Measurements from ENCODE around the gene VWA3B.
"Not testable (repeated sequence)": the region's sequence is repeated elsewhere in the genome, so short reads cannot be mapped to it uniquely, and the experiment has no call there.

The VWA3B gene

DNA sequence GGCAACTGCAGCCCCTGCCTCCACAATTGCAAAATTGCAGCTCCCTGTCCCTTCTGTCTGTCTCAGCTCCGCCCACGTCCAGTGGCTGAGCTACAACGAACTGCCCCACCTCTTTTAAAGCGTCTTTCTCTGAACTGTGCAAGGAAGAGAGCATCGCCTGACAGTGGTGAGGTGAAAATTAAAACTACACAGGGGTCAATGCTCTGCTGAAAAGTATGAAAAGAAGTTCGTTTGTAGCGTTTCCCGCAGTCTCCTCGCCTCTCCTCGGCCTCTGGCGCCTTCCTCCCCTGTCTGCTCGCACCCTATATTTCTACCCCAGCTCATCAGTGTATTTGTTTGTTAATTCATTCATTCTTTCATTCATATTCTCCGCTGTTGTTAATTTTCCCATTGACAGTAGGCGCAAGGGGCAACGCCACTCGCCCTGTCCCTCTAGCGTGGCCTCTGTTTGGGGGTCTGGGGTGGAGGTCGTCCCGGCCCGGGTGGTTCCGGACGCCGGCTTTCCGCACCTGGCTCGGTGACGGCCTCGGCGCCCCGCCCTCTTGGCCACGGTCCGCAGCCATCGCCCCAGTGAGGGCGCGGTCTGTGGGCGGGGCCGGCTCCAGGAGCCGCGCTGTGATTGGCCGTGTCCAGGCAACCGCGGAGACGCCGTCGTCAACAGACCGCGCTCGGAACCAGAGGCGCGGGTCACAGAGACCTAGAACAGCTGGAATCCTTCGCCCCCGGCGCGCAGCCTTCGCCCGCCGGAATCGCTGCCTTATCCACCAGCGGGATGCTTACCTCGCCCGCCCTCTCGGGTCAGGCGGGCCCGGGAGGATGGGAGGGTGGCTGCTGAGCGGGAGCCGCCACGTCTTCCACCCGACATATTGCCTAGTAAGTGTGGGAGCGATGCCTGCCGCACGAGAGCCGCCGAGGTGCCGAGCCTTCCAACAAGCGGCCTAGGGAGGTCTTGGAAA lies at the start of gene VWA3B:
Gene VWA3B, plus strand, starts transcription at position 677 of the 956 bp plus-strand sequence. CDS start 5,926 bp downstream, outside the sequence.
- no peak for DNase-seq (ENCODE audit: low read depth, low spot score)

- no peak for DNase-seq (ENCODE audit: low read depth, low spot score)
Observed at GRCh38 chr2:98037206-98037605, 49.8 kb upstream of the VWA3B start.

GRCh38 chr2:98037666-98038336 lies 49.2 kb upstream of the VWA3B start:
- no peak for DNase-seq (ENCODE audit: low read depth, low spot score)

DNA sequence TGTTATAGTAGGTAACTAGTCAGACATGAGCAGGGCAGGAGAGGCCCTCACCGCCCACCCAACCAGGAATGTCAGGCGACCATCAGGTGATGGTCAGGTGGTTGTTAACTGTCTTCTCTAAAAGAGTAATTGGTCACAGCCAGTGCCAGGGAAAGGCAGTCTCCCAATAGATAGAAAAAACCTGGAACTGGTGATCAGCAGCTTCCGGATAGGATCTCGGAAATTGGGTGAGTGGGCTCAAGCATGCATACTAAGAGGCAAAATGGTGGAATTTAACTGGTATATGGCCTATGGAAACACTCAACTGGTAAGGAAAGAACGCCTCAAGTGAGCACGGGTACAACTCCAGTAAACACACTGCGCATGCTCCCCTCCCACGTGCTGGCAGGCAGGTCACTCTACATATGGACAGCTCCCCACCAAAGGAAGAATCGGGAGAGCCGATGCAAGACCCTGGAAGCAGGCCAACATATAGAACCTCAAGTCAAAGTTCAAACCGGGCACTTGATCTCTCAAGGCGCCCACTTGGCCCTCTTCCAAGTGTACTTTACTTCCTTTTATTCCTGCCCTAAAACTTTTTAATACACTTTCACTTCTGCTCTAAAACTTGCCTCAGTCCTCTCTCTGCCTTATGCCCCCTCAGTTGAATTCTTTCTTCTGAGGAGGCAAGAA lies 47.7 kb upstream of the VWA3B start:
- no peak for DNase-seq (ENCODE audit: low read depth, low spot score)

GRCh38 chr2:98040331-98040939 lies 46.5 kb upstream of the VWA3B start:
- no peak for DNase-seq (ENCODE audit: low read depth, low spot score)

DNA sequence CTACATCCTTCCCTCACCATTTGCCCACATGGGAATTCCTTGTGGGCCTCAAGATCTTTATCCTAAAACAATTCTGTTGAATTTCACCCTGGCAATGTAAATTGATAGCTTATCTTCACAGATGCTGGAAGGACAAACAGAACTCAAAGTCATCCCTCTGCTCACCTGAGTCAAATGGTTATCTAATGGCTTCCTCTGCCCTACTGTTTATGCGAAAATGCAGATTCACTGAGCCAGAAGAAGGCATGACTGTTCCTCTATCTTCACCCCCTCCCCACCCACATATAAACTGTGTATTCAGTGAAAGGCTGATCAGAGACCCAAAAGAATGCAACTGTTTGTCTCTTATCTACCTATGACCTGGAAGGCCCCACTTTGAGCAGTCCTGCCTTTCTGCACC lies 43.9 kb upstream of the VWA3B start:
- DNase-seq (ENCODE audit: low read depth, low spot score) = no peak

DNA sequence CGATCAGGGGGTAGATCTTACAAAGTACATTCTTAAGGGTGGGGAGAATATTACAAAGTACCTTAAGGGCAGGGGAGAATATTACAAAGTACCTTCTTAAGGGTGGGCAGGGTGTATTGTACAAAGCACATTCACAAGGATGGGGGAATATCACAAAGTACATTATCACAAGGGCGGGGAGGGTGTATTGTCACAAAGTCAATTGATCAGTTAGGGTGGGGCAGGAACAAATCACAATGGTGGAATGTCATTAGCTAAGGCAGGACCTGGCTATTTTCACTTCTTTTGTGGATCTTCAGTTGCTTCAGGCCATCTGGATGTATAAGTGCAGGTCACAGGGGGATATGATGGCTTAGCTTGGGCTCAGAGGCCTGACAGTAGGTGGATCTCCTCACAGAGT lies 42.2 kb upstream of the VWA3B start:
- DNase-seq (ENCODE audit: low read depth, low spot score) = not testable (repeated sequence)

DNA sequence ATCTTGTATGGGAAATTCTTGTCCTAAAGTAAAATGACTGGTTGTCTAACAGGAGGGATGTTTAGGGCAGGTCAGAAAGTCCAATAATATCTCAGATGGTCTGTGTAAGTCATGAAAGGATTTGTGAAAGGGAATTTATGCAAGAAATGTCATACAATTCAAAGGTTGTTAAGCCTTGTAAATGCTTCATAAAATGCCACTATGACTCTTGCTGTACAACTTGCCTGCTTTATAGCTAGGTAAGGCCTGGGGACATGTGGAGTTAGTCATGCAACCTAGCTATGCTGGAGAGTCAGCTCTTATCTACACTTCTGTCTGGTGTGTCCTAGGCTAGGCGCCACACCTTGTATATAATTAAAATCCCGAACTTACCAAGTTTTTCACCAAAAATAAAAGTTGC lies 36.9 kb upstream of the VWA3B start:
- no peak for DNase-seq (ENCODE audit: low read depth, low spot score)

DNA sequence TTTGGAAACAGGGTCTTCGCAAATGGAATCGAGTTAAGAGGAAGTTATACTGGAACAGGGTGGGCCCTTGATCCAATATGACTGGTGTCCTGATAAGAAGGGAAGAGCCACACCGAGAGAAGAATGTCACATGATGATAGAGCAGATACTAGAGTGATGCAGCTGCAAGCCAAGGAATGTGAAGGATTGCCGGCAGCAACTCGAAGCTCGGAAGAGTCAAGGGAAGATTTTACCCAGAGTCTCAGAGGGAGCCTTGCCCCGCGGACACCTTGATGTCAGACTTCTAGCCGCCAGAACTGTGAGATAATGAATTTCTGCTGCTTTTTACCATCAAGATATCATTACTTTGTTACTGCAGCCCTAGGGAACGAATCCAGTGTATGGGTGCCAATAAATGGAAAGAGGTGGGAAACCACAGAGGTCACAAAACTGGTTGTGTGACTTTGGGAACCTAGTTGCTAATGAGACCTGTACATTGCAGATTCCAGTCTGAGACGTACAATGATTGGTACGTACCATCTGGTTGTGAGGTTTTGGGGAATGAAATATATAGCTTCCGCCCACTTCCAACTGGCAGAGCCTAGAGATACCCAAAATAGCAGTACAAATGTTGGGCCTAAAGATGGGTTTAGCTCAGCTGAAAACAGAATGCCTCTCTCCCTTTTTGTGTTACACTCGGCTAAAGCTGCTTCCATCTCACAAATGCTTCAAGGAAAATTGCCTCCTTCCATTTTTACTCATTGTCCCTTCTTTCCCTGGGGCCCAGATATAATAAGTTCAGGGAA lies 28.6 kb upstream of the VWA3B start:
- no peak for DNase-seq (ENCODE audit: low read depth, low spot score)

GRCh38 chr2:98060277-98060676 lies 26.7 kb upstream of the VWA3B start:
- DNase-seq (ENCODE audit: low read depth, low spot score) = no peak

GRCh38 chr2:98063291-98063854 lies 23.6 kb upstream of the VWA3B start:
- DNase-seq (ENCODE audit: low read depth, low spot score) = no peak

DNA sequence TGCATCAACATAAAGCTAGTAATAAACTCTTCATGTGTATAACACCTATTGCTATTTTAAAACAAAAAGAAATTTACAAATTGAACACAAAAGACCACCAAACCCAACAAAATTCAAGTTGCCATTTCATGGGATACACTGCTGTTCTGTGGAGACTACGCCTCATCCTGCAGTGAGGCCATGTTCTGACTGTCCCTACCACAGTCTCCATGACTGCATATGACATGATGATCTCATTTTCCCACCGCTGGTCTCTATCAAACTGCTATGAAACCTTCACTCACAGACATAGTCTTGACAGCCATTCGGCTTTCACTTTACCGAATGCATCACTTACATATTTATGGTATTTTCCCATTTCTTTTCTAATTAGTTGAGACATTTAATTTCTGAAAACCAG lies 21.2 kb upstream of the VWA3B start:
- no peak for DNase-seq (ENCODE audit: low read depth, low spot score)

DNA sequence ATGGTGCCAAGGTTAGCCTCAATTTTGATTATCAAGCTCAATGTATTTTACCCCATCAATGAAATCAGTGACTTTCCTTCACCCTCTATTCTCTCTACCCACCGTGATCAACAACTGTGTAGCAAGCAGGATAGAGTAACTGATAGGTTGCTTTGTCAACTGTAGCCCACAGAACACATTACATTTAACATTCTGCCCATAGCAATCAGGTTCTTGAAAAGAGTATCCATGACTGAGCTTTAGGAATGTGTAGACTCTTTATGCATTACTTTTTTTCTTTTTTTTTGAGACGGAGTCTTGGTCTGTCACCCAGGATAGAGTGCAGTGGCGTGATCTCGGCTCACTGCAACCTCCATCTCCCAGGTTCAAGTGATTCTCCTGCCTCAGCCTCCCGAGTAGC lies 19.8 kb upstream of the VWA3B start:
- DNase-seq (ENCODE audit: low read depth, low spot score) = no peak

DNA sequence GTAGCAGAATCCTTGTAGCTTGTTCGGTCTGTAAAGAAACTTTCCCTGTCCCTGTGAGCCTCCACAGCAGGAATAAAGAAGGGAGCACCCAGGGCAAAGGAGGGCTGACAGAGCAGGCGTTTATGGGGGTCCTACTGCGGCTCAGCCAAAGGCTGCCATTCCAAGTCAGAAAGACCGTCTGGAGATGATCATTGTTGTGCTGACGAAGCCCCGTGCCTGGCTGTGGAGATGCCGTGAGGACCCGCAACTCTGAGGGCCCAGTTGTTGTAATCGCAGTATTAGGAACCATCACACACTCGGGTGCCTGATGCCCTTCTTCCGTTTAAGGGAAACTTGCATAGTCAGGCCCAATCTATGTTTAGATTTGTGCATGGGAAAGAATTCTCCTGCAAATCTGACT lies 16.9 kb upstream of the VWA3B start:
- DNase-seq (ENCODE audit: low read depth, low spot score) = no peak

DNA sequence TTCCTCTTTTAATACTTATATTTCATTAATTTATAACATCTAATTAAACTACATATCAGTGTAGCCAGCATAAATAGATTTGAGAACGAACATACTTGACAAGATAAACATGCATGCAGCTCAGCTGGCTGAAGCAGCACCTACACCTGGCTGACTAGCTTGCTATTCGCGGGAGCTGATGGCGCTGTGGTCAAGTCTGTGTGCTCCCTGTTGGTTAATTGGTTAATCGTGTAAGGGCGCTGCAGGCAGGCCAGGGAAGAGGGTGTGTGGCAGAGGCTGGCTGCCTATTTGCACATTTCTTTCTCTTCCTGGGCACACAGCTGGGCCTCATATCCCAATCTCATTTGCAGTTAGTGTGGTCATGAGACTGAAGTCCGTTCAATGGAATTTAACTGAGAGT lies 14.5 kb upstream of the VWA3B start:
- DNase-seq (ENCODE audit: low read depth, low spot score) = no peak

GRCh38 chr2:98078701-98079100 lies 8.3 kb upstream of the VWA3B start:
- no peak for DNase-seq (ENCODE audit: low read depth, low spot score)

DNA sequence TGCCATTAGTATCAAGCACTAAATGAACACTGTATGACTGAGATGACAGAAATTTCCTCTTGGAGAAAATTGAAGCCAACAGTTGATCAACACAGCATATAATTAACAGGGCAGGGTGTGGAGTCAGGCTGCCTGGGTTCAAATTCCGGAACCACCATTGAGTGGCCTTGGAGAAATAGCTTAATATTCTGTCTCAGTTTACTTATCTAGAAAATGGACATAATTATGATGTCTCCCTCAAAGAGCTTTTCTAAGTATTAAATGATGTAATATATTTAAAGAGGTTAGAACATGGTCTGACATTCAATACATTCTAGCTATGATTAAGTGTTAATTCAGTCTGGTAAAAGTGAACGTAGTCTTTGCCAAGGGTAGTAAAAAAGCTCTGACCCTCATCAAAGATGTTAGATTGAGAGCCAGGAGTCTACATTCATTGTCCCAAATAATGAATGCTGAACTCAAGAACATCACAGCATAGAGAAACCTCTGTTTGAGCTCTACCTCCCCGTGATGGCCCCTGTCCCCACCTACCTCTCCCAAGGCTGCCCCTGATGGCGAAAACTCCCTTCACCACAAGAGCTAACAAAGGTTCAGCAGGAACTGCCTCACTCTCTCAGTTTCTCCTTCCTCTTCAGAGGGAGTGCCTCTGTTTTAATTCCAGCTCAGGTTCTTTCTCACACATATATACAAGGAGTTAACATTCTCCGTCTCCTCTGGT lies 2.7 kb upstream of the VWA3B start:
- no peak for DNase-seq (ENCODE audit: low read depth, low spot score)

DNA sequence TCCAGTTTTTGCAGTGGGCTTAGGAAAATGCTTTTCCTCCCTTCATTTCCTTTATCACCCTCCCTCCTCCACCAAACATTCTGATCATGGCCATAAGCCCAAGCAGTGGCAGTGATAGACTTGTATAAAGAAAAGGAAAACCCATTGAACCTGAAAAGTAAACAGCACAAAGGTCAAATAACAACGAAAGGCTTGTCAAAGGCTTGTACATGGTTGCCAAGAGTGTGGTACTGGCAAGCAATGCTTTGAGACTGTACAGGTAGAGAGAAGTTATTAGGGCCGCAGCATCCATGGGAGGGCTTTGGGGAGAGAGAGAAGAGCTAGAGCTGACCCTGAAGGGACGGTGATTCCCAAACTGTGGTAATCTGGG lies 2.1 kb upstream of the VWA3B start:
- no peak for DNase-seq (ENCODE audit: low read depth, low spot score)

DNA sequence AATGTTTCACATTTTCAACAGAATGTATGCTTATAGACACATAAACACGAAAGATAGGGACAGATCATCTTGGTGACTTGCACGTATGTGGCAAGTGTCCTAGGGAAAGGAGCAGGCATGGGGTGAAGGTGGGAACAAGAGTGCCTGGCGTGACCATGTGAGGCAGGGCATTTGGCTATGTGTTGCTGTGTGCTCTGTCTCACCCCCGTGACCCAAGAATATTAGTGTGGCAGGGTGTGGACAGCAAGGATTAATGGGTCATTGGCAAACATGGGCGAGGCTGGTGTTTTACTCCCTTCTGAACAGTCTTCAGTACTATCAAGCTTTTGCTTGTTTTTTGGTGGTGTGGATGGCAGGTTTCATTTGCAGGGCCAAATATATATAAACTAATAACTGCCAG lies 1.3 kb upstream of the VWA3B start:
- no peak for DNase-seq (ENCODE audit: low read depth, low spot score)

GRCh38 chr2:98087447-98088020 lies 567 bp downstream of the VWA3B start:
- DNase-seq (ENCODE audit: low read depth, low spot score) = no peak

Measured in brain pericyte (primary cell).